Measurements from ENCODE around the gene ZRANB1. TPM values are rescaled to one million over a fixed set of nuclear protein-coding genes. Genes with fewer than 3 reads are reported as not detected.

The ZRANB1 gene
- total RNA-seq, 2 experiments from 2014 or later = 14.5 to 17.0 TPM

- intact Hi-C loops (cut with micrococcal nuclease; ENCODE audit: unreplicated experiment) = no loop called here
- Histone ChIP-seq H3K27ac (ENCODE audit: low read depth, low read length, poor library complexity, severe bottlenecking) (no peak overlapping the region), H3K79me2 (ENCODE audit: insufficient read depth, low read depth, low read length) (no peaks in the 10 kb centered on the region; the same call in 1 of the 2 replicates), H3K36me3 (ENCODE audit: insufficient read depth, low read length) (no peaks in the 10 kb centered on the region), H3K4me1 (ENCODE audit: insufficient read depth, low read length, poor library complexity, severe bottlenecking) (peaks cover 8% of the 10 kb centered on the region), H4K20me1 (ENCODE audit: insufficient read depth, low read length) (no peaks in the 10 kb centered on the region), H3K4me2 (ENCODE audit: low read length) (no peak overlapping the region), H3K4me3 (ENCODE audit: low read depth, low read length, poor library complexity, severe bottlenecking) (no peak overlapping the region), H3K9me2 (ENCODE audit: insufficient read depth, low read length) (no peaks in the 10 kb centered on the region), H2AFZ (ENCODE audit: low read length) (no peak overlapping the region), H3K9me3 (ENCODE audit: low read length) (no peaks in the 10 kb centered on the region)
- TF ChIP-seq CTCF (conservative IDR thresholded peaks at IDR 0.05; ENCODE audit: low read length) = 0 out of 2 replicates have a peak, but pooled peaks have one; percentile 21
- no peak for TF ChIP-seq EZH2phosphoT487 (IDR thresholded peaks at IDR 0.05; ENCODE audit: borderline replicate concordance, low read depth, low read length)
- DNase-seq (ENCODE audit: low spot score) = no peak
- POLR2A ChIA-PET = interaction anchor here (0.5 to 1.2 kb wide), 3 partner anchors 10 to 259 kb away, joined by 4 to 8 read pairs (median 7); no protein-coding TSS in a partner anchor
- CTCF ChIA-PET (ENCODE audit: unreplicated experiment) = no interaction called here
- BruUV-seq (replicated peaks) = no TSS peak
Measured at GRCh38 chr10:124911124-124912067, 30.5 kb upstream of the ZRANB1 start.

DNA sequence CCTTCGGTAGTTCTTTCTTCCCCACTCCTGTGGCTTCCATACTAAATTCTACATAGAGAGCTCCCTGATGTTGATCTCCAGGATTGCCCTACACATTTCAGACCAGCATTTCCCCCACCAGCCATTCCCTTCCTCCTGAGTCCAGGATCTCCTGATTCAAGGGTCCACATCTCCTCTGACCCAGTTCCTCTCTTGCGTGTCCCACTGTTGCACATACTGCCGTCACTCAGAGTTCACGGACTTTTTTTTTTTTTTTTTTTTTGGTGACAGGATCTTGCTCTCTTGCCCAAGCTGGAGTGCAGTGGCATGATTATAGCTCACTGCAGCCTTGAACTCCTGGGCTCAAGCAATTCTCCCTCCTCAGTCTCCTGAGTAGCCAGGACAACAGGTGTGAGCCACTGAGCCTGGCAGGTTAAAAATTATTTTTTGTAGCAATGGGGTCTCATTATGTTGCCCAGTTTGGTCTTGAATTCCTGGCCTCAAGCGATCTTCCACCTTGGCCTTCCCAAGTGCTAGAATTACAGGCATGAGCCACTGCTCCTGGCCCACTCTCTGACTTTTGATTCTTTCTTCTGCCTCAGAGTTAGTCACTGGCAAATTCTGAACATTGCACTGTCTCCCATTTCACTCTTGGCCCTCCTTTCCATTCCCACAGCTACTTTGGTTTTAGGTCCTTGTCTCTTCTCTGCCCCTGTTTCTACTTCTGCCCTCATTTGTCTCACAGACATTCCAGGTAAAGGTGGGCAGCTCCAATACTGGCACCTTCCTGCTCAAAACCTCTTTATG lies 29.6 kb upstream of the ZRANB1 start:
- DNase-seq (ENCODE audit: low spot score) = no peak
- ChIA-PET POLR2A (interaction anchor here (0.6 to 1.2 kb wide), 2 partner anchors 10 to 1913 kb away, joined by 3 to 7 read pairs; no protein-coding TSS in a partner anchor), CTCF (ENCODE audit: unreplicated experiment) (no interaction called here)
- Histone ChIP-seq H3K9me2 (ENCODE audit: insufficient read depth, low read length) (no peaks in the 10 kb centered on the region), H3K4me1 (ENCODE audit: insufficient read depth, low read length, poor library complexity, severe bottlenecking) (peaks cover 8% of the 10 kb centered on the region), H2AFZ (ENCODE audit: low read length) (no peak overlapping the region), H3K36me3 (ENCODE audit: insufficient read depth, low read length) (no peaks in the 10 kb centered on the region), H3K79me2 (ENCODE audit: insufficient read depth, low read depth, low read length) (no peaks in the 10 kb centered on the region; the same call in 1 of the 2 replicates), H3K9me3 (ENCODE audit: low read length) (no peaks in the 10 kb centered on the region), H4K20me1 (ENCODE audit: insufficient read depth, low read length) (no peaks in the 10 kb centered on the region), H3K4me3 (ENCODE audit: low read depth, low read length, poor library complexity, severe bottlenecking) (no peak overlapping the region), H3K4me2 (ENCODE audit: low read length) (no peak overlapping the region), H3K27ac (ENCODE audit: low read depth, low read length, poor library complexity, severe bottlenecking) (no peak overlapping the region)
- BruUV-seq (replicated peaks) = no TSS peak
- TF ChIP-seq CTCF (conservative IDR thresholded peaks at IDR 0.05; ENCODE audit: low read length) (no peak), EZH2phosphoT487 (IDR thresholded peaks at IDR 0.05; ENCODE audit: borderline replicate concordance, low read depth, low read length) (no peak)
- intact Hi-C loops (cut with micrococcal nuclease; ENCODE audit: unreplicated experiment) = no loop called here

Data from OCI-LY7 (cell line).